ENCODE results near the gene ACOX2. TPM values are rescaled to one million over a fixed set of nuclear protein-coding genes. Genes with fewer than 3 reads are reported as not detected.

ACOX2 gene
- total and polyA plus RNA-seq, 2 of the 8 experiments (the other 6 are each of a cell fraction or from before 2014, with no cell fraction given) = 3.2 to 9.2 TPM

DNA sequence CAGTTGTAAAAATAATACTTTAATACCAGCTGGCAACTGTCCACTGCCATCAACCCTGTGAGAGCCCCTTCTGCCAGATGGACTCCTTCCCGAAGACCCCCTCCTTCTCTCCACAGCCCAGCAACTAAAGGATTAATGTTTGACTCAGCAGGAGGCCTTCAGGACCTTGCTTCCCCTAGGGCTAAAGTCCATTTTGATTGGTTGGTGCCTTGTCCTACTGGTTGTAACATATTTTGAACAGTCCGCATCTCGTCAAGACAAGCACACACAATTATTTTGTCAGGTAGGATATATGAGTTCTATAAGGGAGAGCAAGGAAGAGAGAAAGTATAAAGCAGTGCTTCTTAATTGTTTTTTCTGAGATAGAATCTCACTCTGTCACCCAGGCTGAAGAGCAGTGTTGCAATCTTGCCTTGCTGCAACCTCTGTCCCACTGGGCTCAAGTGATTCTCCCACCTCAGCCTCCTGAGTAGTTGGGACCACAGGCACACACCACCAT is 18.6 kb downstream of the ACOX2 start:
- H3K4me1 ChIP-seq (replicated peaks in 1 of 4; ENCODE audit: control insufficient read depth in 3 of 4, insufficient read depth in 4 of 4, low read length in 3 of 4) = peaks cover 0 to 7% (median 5%) of the 10 kb centered on the region in 4 experiments; a peak in 5 of 7 replicates
- no peak overlapping the region for H3K9ac ChIP-seq (replicated peaks in 1 of 4; ENCODE audit: extremely low read depth in 1 of 4, low read depth in 3 of 4, low read length in 3 of 4)
- no peak overlapping the region for H4K5ac ChIP-seq (ENCODE audit: insufficient read length, low read depth, low read length)
- FAIRE-seq (no peak), DNase-seq (ENCODE audit: low read depth in 1 of 2, low spot score in 2 of 2) (no peak)
- H3K4ac ChIP-seq (replicated peaks; ENCODE audit: insufficient read length, low read depth, low read length) = no peak overlapping the region
- H3K14ac ChIP-seq (ENCODE audit: insufficient read length) = no peak overlapping the region
- H3K9me3 ChIP-seq (ENCODE audit: insufficient read depth in 2 of 2, low read depth in 1 of 2, low read length in 1 of 2) = no peaks in the 10 kb centered on the region
- POLR2A ChIA-PET (ENCODE audit: partially characterized antibody) = no interaction called here
- no peaks in the 10 kb centered on the region for H3K36me3 ChIP-seq (ENCODE audit: control insufficient read depth in 2 of 4, insufficient read depth in 4 of 4, low read length in 3 of 4)
- H3K27me3 ChIP-seq (replicated peaks in 1 of 4; ENCODE audit: control insufficient read depth in 3 of 4, extremely low read depth in 1 of 4, insufficient read depth in 3 of 4, low read length in 3 of 4) = no peaks in the 10 kb centered on the region; a peak in 1 of 7 replicates
- no peak overlapping the region for H3K27ac ChIP-seq (ENCODE audit: low read depth, low read length)
- no peak overlapping the region for H3K23ac ChIP-seq (ENCODE audit: insufficient read length)
- no peak overlapping the region for H3K18ac ChIP-seq (ENCODE audit: extremely low read depth, low read length)
- H2BK20ac ChIP-seq (ENCODE audit: low read length) = no peak overlapping the region
- no peak overlapping the region for H3K4me3 ChIP-seq (ENCODE audit: extremely low read depth in 1 of 4, insufficient read depth in 2 of 4, low read depth in 3 of 4, low read length in 4 of 4)
- H4K8ac ChIP-seq (ENCODE audit: extremely low read depth, insufficient read depth, low read length) = no peak overlapping the region
- no peaks in the 10 kb centered on the region for H3K79me2 ChIP-seq (ENCODE audit: control insufficient read depth in 1 of 2, insufficient read depth in 2 of 2, low read length in 2 of 2)
- no peak overlapping the region for H2BK12ac ChIP-seq (ENCODE audit: low read depth, low read length)
- H2AK5ac ChIP-seq (ENCODE audit: low read depth, low read length) = no peak overlapping the region
- H2BK5ac ChIP-seq (ENCODE audit: low read depth, low read length) = no peak overlapping the region
- CTCF ChIA-PET (ENCODE audit: partially characterized antibody) = interaction anchor here (0.6 to 6.6 kb wide), 5 partner anchors 11 to 212 kb away, joined by 3 to 64 read pairs (median 5); partner anchors contain the start of genes HTD2 and KCTD6
- no peaks in the 10 kb centered on the region for H3K79me1 ChIP-seq (ENCODE audit: low read depth, low read length)
- H4K91ac ChIP-seq (replicated peaks; ENCODE audit: insufficient read length, low read length) = no peak overlapping the region
- H2BK15ac ChIP-seq (ENCODE audit: low read length) = no peak overlapping the region
- 81% methylated on average over 3 of the region's 3 CpGs; no CpG with 5 or more reads in 1 of the 2 experiments for WGBS, 2 experiments (ENCODE audit: extremely low coverage in 1 of 2, insufficient coverage in 1 of 2, insufficient read length in 1 of 2, insufficient replicate concordance in 2 of 2, low coverage in 1 of 2, low lambda C conversion rate in 2 of 2, missing lambda C conversion rate in 1 of 2)
- no peaks in the 10 kb centered on the region for H3K23me2 ChIP-seq (ENCODE audit: low read depth, low read length)
- H3K4me2 ChIP-seq (ENCODE audit: insufficient read depth in 1 of 2, low read depth in 2 of 2, low read length in 2 of 2) = no peak overlapping the region
- H2AFZ ChIP-seq (ENCODE audit: low read length) = no peak overlapping the region
- no peak overlapping the region for H3K56ac ChIP-seq (replicated peaks; ENCODE audit: insufficient read length, low read depth, low read length)
- H4K20me1 ChIP-seq (replicated peaks in 1 of 2; ENCODE audit: control insufficient read depth in 1 of 2, insufficient read depth in 2 of 2, low read length in 2 of 2) = no peaks in the 10 kb centered on the region
- no peak overlapping the region for H2BK120ac ChIP-seq (replicated peaks; ENCODE audit: low read depth, low read length)
- no peak for TF ChIP-seq GABPA (IDR thresholded peaks at IDR 0.05; ENCODE audit: borderline replicate concordance, insufficient read depth, low read length)
- TF ChIP-seq, protein P1, sequence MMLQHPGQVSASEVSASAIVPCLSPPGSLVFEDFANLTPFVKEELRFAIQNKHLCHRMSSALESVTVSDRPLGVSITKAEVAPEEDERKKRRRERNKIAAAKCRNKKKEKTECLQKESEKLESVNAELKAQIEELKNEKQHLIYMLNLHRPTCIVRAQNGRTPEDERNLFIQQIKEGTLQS (IDR thresholded peaks at IDR 0.05; ENCODE audit: insufficient read depth, low read depth, low read length) = no peak
- no peak for TF ChIP-seq SUZ12 (IDR thresholded peaks at IDR 0.05; ENCODE audit: low read length)

Data from H1 (cell line).